Upper lobe of left lung (tissue), 6 donors: ENCODE data around the gene TP73. TPM values are rescaled to one million over a fixed set of nuclear protein-coding genes. Genes with fewer than 3 reads are reported as not detected.

Source experiments
- ATAC-seq, 2 donors: fragments of 200-7000 bp; cut with Tn5 transposase; one replicate each; pipeline ENCODE4 v1.9.1; 2022; ENCODE audit warnings: mild to moderate bottlenecking in 2 of 2, moderate library complexity in 2 of 2; ENCODE audit not compliant: low FRiP score in 2 of 2
- DNase-seq, 2 donors: peaks; one replicate each; pipeline ENCODE4 v3.0.0-alpha.2; 2019 to 2020
- H3K27ac ChIP-seq, 4 donors: fragments of 200-600 bp; sonication (generic); one replicate each; pipeline ENCODE4 v1.5.1; 2016 to 2019
- H3K27me3 ChIP-seq, 4 donors: fragments of 200-600 bp; sonication (generic); one replicate each; pipeline ENCODE4 v1.5.1; 2017 to 2019
- H3K36me3 ChIP-seq, 4 donors: fragments of 200-600 bp; sonication (generic); one replicate each; pipeline ENCODE4 v1.5.1; 2016 to 2019
- H3K4me1 ChIP-seq, 4 donors: fragments of 200-600 bp; sonication (generic); one replicate each; pipeline ENCODE4 v1.5.1; 2018 to 2019
- H3K4me3 ChIP-seq, 4 donors: fragments of 200-600 bp; sonication (generic); one replicate each; pipeline ENCODE4 v1.5.1; 2017 to 2019; ENCODE audit warnings: mild to moderate bottlenecking in 2 of 4, moderate library complexity in 1 of 4
- H3K9me3 ChIP-seq, 4 donors: fragments of 200-600 bp; sonication (generic); one replicate each; pipeline ENCODE4 v1.5.1; 2018 to 2019
- EP300 ChIP-seq, 4 donors: sonication (generic); formaldehyde crosslinking; IDR thresholded peaks; one replicate each; pipeline ENCODE4 v1.5.1; 2017; ENCODE audit warnings: antibody characterized with exemption in 4 of 4, control low read depth in 2 of 4
- POLR2A ChIP-seq, 4 donors: fragments of 450-650 bp; IDR thresholded peaks; one replicate each; pipeline ENCODE4 v1.5.1; 2016 to 2017; ENCODE audit warnings: antibody characterized with exemption in 4 of 4, mild to moderate bottlenecking in 2 of 4
- POLR2AphosphoS5 ChIP-seq, 2 donors: sonication (generic); formaldehyde crosslinking; IDR thresholded peaks; one replicate each; pipeline ENCODE4 v1.5.1; 2017; ENCODE audit warnings: antibody characterized with exemption in 2 of 2
- WGBS, 2 donors: methylation state at CpG; one replicate each; pipeline ENCODE4 v1.1.5; 2017 to 2018; 5-methylcytosine and 5-hydroxymethylcytosine counted together
- total RNA-seq, 6 donors: library from RNA; depleted of rRNA in 4 of 6; stranded (reverse); fragments of >200 nt in 4 of 6; gene quantifications; one replicate each; pipeline versions ENCODE4 v1.1.0 to v1.2.1, GENCODE V29; 2016 to 2021
- TF ChIP-seq, protein P1 (sequence below), 6 experiments: fragments of 450-650 bp in 4 of 6; fragments of 200-600 bp in 2 of 6; sonication (generic) in 2 of 6; IDR thresholded peaks; one replicate each; pipeline ENCODE4 v1.5.1; 2016 to 2019; ENCODE audit warnings: antibody characterized with exemption in 6 of 6
- donor health status: DM: no; HTN: no; CAD: no; lungs with moderate emphysema.
- donor health status: DM: no; HTN: yes; CAD: no; lungs with severe emphysema.

Gene TP73
- total RNA-seq: 1 to 10 TPM in 5 of 6 donors, under 1 TPM in 1; 0.77 to 9.8 (median 4.1) TPM

DNA sequence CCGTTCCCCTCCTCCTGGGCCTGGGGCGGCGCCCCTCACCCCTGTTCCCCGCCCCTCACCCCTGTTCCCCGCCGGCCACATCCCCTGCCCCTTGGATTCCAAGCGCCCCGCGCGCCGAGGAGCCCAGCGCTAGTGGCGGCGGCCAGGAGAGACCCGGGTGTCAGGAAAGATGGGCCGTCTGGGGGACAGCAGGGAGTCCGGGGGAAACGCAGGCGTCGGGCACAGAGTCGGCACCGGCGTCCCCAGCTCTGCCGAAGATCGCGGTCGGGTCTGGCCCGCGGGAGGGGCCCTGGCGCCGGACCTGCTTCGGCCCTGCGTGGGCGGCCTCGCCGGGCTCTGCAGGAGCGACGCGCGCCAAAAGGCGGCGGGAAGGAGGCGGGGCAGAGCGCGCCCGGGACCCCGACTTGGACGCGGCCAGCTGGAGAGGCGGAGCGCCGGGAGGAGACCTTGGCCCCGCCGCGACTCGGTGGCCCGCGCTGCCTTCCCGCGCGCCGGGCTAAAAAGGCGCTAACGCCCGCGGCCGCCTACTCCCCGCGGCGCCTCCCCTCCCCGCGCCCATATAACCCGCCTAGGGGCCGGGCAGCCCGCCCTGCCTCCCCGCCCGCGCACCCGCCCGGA is at the start of gene TP73:
Gene TP73 (plus strand): TSS at position 587 of the 618 bp plus-strand sequence. CDS start 29,850 bp downstream, outside the sequence.
- WGBS, 2 donors: 1% methylated on average over 25 of the region's 80 CpGs; no CpG with 5 or more reads in 1 of the 2 donors

DNA sequence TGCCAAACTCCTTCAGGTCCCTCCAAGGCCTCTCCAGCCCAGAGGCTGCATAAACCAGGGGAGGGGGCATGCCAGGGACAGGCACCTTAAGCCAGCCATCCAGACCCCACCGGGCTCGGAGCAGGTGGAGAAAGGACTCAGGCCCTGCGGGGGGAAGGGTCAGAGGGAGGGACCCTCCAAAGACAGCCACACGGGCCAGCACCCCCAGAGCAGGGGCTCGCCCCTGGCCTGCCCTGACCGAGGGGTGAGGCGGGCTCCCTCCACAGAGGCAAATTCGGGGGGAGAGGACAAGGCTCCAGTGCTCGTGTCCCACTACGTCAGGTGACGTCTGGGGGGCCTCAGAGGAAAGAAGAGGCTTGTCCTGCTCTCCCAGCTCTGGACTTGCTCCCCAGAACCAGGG is 49.2 kb upstream of the TP73 start:
- DNase-seq: peak in 1 of 2 donors; percentile 62
- peaks cover 13 to 39% (median 33%) of the 10 kb centered on the region in 4 donors for H3K4me1 ChIP-seq
- no peaks in the 10 kb centered on the region for H3K9me3 ChIP-seq
- H3K36me3 ChIP-seq: no peaks in the 10 kb centered on the region
- H3K27me3 ChIP-seq: no peaks in the 10 kb centered on the region
- 63 to 86% methylated on average over 9 to 11 of the region's 11 CpGs for WGBS, 2 donors
- ATAC-seq: no peak
- no peak for TF ChIP-seq POLR2A (IDR thresholded peaks at IDR 0.05)
- TF ChIP-seq POLR2AphosphoS5 (IDR thresholded peaks at IDR 0.05): no peak
- TF ChIP-seq, protein P1, sequence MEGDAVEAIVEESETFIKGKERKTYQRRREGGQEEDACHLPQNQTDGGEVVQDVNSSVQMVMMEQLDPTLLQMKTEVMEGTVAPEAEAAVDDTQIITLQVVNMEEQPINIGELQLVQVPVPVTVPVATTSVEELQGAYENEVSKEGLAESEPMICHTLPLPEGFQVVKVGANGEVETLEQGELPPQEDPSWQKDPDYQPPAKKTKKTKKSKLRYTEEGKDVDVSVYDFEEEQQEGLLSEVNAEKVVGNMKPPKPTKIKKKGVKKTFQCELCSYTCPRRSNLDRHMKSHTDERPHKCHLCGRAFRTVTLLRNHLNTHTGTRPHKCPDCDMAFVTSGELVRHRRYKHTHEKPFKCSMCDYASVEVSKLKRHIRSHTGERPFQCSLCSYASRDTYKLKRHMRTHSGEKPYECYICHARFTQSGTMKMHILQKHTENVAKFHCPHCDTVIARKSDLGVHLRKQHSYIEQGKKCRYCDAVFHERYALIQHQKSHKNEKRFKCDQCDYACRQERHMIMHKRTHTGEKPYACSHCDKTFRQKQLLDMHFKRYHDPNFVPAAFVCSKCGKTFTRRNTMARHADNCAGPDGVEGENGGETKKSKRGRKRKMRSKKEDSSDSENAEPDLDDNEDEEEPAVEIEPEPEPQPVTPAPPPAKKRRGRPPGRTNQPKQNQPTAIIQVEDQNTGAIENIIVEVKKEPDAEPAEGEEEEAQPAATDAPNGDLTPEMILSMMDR (IDR thresholded peaks at IDR 0.05): no peak
- no peak for TF ChIP-seq EP300 (IDR thresholded peaks at IDR 0.05)
- no peak overlapping the region for H3K4me3 ChIP-seq
- no peak overlapping the region for H3K27ac ChIP-seq

More for the DNA sequence above, at the start of gene TP73:
- H3K36me3 ChIP-seq: peaks cover 0 to 3% (median 0%) of the 10 kb centered on the region in 4 donors
- H3K9me3 ChIP-seq: no peaks in the 10 kb centered on the region
- TF ChIP-seq EP300 (IDR thresholded peaks at IDR 0.05) (no peak), POLR2AphosphoS5 (IDR thresholded peaks at IDR 0.05) (no peak)
- TF ChIP-seq, protein P1 (IDR thresholded peaks at IDR 0.05): no peak
- peak in 1 of 2 donors; percentile 88 for DNase-seq
- ATAC-seq: peak in 1 of 2 donors; percentile 41
- peaks cover 36 to 45% (median 40%) of the 10 kb centered on the region in 4 donors for H3K4me1 ChIP-seq
- peak within 1 kb of the TSS; percentile 16 to 55 (median 41) for H3K4me3 ChIP-seq
- H3K27me3 ChIP-seq: peaks cover 0 to 36% (median 23%) of the 10 kb centered on the region in 4 donors
- no peak within 1 kb of the TSS for H3K27ac ChIP-seq

DNA sequence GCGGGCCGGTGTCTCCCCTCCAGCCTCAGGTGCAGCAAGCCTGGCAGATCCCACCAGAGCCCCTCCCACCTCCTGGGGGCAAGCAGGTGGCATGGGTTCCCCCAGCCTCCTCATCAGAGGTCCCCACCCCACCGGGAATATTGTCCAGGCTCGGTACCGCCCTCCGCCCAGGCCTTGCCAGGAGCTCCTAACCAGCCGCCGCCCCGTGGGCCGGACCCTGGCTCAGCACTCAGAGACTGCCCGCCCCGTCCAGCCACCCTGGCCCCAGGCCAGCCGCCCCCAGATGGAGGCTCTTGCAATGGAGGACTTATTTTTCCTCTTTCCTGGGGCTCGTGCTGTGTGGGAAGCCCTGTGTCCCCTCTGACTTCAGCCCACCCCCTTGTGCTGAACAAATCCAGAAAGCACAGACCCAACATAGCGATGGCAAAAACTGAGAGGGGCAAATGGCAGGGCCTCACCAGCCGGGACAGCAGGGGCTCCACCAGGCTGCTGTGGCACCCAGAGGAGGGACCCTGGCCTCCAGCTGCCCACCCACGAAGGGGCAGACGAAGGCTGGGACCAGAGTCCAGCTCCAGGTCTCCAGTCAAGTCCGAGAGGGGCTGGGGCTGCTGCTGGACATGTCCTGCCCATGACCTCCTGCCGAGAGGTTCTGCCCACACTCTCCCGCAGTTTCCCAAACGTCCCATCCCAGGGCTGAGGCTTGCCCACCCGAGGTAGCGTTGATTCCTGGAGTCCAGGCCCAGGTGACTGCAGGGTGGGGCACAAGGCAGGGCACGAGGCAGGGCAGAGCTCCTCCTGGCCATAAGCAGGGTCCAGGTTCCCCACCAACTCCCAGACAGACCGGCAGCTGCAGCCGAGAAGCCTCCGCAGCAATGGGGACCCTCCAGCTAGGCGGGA is 48.5 kb upstream of the TP73 start:
- WGBS, 2 donors: 81% methylated on average over 5 to 28 of the region's 29 CpGs
- no peak overlapping the region for H3K27ac ChIP-seq
- H3K4me3 ChIP-seq: no peak overlapping the region
- H3K36me3 ChIP-seq: no peaks in the 10 kb centered on the region
- H3K4me1 ChIP-seq: peaks cover 6 to 34% (median 27%) of the 10 kb centered on the region in 4 donors
- DNase-seq (peak in 1 of 2 donors; percentile 83), ATAC-seq (no peak)
- H3K27me3 ChIP-seq: no peaks in the 10 kb centered on the region
- no peaks in the 10 kb centered on the region for H3K9me3 ChIP-seq
- TF ChIP-seq, protein P1 (IDR thresholded peaks at IDR 0.05): no peak
- no peak for TF ChIP-seq POLR2AphosphoS5 (IDR thresholded peaks at IDR 0.05)
- no peak for TF ChIP-seq POLR2A (IDR thresholded peaks at IDR 0.05)
- no peak for TF ChIP-seq EP300 (IDR thresholded peaks at IDR 0.05)

DNA sequence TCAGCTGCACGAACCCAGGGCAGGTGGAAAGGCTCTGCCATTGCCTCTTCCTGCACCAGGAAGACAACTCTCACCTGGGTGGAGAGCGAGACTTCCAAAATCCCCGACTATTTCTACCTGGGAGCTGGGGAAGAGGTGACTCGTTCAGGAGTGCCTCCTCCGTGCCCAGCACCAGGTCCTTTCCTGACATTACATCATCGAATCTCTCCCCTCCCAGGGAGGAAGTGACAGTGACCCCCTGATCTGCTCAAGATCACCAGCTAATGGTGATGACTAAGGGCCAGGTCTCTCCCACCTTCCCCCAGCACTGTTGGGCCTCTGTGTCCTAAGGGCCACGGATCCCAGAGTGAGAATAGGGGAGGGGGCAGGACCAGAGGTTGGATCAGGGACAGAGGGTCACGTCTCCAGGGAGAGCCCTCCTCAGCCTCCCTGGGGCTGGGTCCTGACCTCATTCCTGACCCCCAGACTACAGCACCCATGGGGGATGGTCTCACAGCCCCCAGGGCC is 47.8 kb upstream of the TP73 start:
- H3K27me3 ChIP-seq: no peaks in the 10 kb centered on the region
- TF ChIP-seq, protein P1 (IDR thresholded peaks at IDR 0.05): no peak
- TF ChIP-seq EP300 (IDR thresholded peaks at IDR 0.05): no peak
- no peak for TF ChIP-seq POLR2AphosphoS5 (IDR thresholded peaks at IDR 0.05)
- no peak for TF ChIP-seq POLR2A (IDR thresholded peaks at IDR 0.05)
- DNase-seq: no peak
- WGBS, 2 donors: 80 to 90% methylated on average over 2 to 8 of the region's 8 CpGs
- H3K27ac ChIP-seq: no peak overlapping the region
- no peaks in the 10 kb centered on the region for H3K9me3 ChIP-seq
- H3K36me3 ChIP-seq: no peaks in the 10 kb centered on the region
- peaks cover 0 to 33% (median 24%) of the 10 kb centered on the region in 4 donors for H3K4me1 ChIP-seq
- H3K4me3 ChIP-seq: no peak overlapping the region
- ATAC-seq: no peak
